NCI-H1694 treated with DMSO at 0.1 percent for 48 hours (cell line): ENCODE measurements around the gene STK16.
"Not testable (repeated sequence)": the region's sequence is repeated elsewhere in the genome, so short reads cannot be mapped to it uniquely, and the experiment has no call there.

Experiments used
- DNase-seq: peaks from one replicate; lab custom pipeline; 2025; lab: John Stamatoyannopoulos, UW

The STK16 gene

DNA sequence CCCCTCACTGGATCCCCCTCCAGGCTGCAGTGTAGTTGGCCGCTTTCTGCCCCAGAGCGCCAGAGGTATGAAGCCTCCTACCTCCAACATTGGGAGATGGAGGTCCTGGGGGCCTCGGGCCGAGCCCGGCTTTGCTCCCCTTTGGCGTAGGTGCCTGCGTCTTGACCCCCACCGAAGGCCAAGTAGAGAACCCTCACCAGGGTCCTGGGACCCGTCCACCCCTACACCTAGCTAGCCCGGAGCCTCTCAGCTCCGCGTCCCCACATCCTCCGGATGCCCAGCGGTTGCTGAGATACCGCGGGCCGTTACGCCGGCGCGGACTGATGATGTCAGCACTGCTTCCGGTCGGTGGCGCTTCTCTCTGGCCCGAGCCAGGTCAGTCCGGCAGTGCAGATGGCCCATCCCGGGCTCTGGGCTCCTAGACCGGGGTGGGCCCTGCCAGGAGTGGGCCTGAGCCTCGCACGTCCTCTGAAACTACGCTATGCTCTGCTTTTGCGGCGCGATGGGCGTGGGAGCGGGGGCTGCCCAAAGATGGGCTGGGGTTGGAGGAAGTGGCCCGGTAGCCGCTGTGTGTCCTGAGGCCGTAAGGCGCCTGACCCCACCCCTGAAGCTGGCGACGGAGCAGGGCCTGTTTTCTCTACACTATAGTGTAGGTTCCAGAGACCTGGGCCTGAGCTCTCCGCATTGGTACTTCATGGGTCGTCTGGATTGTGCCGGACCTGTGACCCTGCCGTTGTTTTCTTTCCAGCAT, at the start of gene STK16, which contains the start of gene GLB1L:
Gene STK16 (plus strand): TSS at position 332 of the 751 bp plus-strand sequence. CDS start 521 bp downstream, outside the sequence.
Gene GLB1L (minus strand): TSS at position 297 of the 751 bp plus-strand sequence. CDS start 1,871 bp downstream, outside the sequence.
- DNase-seq, result no peak

DNA sequence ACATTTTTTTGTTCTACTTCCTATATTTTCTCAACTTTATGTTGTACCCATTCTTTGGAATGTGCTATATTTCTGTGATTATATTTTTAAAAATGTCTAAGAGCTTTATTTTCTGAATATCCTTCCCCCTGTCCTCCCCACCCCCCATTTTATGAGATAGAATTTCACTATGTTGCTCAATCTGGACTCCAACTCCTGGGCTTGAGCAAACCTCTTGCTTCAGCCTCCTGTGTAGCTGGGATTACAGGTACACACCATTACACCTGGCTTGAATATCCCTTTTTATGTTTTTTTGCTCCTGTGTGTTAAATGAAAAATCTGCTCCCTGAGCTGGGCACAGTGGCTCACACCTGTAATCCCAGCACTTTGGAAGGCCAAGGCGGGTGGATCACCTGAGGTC, 47.9 kb upstream of the STK16 start:
- no peak for DNase-seq

GRCh38 chr2:219198974-219199373, 46.3 kb upstream of the STK16 start:
- no peak for DNase-seq

GRCh38 chr2:219199470-219200211, 45.6 kb upstream of the STK16 start:
- no peak for DNase-seq

- DNase-seq, result not testable (repeated sequence)
Observed at GRCh38 chr2:219200502-219201326, 44.6 kb upstream of the STK16 start.

- DNase-seq, result not testable (repeated sequence)
Observed at GRCh38 chr2:219201331-219201730, 43.9 kb upstream of the STK16 start.

DNA sequence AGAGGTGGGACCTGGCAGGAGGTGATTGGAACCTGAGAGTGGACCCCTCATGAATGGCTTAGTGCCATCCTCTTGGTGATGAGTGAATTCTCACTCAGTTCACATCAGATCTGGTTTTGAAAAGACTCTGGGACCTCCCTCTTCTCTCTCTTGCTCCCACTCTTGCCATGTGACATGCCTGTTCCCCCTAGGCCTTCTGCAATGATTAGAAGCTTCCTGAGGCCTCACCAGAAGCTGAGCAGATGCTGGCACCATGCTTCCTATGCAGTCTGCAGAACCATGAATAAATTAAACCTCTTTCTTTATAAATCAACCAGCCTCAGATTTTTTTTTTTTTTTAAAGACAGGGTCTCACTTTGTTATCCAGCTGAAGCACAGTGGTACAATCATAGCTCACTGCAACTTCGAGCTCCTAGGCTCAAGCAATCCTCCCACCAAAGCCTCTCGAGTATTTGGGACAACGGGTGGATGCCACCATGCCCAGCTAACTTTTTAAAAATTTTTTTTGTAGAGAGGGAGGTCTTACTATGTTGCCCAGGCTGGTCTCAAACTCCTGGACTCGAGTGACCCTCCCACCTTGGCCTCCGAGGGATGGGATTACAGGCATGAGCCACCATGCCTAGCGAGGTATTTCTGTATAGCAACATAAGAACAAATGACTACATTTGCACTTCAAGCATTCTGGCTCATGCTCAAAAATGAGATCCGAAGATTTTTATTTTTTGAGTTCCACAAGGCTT, 40.7 kb upstream of the STK16 start:
- DNase-seq, result no peak

DNA sequence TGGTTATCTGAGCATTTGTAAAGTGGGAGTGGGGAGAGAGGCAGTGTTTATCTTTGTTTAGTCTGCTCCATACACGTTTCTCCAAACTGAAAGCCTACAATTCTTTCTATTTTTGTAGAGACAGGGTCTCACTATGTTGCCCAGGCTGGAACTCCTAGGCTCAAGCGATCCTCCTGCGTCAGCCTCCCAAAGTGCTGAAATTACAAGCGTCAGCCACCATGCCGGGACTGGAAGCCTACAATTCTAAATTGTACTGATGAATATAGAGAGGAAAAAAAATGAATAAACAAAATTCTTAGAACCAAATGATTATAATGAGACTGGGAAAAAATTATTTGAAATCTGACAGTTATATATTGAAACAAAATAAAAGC, 40.1 kb upstream of the STK16 start:
- no peak for DNase-seq

DNA sequence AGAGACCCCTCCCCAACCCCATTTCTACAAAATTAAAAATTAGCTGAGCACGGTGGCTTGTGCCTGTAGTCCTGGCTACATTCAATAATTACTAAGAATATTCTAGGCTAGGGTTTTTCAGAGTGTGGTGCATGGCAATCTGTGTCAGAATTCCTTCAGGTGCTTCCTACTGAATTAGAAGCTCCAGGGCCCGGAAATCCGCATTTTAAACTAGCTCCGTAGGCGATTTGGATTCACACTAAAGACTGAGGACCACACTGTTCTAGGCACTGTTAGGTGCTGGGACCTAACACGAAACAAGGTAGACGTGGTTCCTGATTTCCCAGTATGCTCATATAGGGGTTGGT, 39.3 kb upstream of the STK16 start:
- DNase-seq, result peak; percentile 56

DNA sequence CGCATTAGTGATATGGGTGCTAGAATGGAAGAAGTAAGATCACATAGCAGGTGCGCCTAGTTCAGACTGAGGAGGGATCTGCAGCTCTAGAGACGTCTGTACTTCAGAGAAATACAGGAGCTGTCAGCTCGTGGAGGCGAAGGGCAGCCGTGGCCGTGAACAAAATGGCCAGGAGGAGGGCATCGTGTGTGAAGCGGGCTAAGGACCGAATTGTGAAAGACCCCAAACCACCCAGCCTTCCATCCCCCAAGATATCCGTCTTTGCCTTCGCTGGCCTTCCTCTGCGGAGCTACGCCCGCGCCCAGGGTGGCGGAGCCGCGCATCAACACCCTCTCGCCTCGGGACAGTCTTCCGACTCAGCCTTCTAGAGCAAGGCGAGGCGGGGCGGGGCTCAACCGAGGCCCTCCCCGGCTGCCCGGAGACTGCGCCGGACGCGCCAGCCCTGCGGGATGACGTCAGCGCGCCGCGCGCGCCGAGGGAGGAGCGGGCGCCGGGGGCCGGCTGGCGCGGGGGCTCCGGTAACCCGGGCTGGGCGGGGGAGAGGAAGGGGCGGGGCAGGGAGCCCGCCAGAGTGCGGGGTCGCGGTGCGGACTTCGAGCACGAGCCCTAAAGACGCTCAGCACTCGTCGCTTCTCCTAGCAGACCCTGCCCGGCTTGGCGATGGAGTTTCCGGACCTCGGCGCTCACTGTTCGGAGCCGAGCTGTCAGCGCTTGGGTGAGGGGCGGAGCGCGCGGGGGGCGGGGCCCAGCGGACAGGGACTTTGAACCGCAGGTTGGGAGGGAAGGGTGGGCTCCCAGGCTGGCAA, 38.7 kb upstream of the STK16 start, which contains the start of gene ZFAND2B:
Gene ZFAND2B (plus strand): TSS at position 455 of the 806 bp plus-strand sequence. CDS start 206 bp downstream, at position 661.
- DNase-seq, result peak; percentile 92

DNA sequence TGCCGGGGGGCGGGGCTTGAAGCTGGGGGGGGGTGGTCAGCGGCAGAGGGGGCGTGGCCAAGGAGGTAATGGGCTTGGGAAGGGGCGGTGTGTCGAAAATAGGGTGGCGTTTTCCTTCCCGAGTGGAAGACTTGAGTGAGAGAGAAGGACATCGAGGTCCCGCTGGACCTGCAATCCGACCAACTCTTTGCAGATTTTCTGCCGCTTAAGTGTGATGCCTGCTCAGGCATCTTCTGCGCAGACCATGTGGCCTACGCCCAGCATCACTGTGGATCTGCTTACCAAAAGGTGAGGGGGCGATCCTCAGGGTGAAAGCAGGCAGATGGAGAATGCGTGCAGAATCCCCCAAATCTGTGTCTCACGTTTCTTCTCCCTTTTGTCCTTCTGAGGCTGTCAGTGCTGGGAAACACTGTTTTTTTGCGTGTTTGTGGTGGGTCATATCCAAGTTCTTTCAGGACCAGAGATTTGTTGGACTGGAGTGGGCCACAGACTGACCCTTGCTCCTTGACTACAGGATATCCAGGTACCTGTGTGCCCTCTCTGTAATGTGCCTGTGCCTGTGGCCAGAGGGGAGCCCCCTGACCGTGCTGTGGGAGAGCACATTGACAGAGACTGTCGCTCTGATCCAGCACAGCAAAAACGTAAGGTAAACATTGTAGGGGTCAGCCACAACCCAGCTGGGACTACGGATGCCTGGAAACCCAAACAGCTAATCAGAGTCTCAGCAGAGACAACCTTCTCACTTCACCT, 38.0 kb upstream of the STK16 start:
- DNase-seq, result no peak

GRCh38 chr2:219207884-219208740, 37.2 kb upstream of the STK16 start:
- DNase-seq, result no peak

DNA sequence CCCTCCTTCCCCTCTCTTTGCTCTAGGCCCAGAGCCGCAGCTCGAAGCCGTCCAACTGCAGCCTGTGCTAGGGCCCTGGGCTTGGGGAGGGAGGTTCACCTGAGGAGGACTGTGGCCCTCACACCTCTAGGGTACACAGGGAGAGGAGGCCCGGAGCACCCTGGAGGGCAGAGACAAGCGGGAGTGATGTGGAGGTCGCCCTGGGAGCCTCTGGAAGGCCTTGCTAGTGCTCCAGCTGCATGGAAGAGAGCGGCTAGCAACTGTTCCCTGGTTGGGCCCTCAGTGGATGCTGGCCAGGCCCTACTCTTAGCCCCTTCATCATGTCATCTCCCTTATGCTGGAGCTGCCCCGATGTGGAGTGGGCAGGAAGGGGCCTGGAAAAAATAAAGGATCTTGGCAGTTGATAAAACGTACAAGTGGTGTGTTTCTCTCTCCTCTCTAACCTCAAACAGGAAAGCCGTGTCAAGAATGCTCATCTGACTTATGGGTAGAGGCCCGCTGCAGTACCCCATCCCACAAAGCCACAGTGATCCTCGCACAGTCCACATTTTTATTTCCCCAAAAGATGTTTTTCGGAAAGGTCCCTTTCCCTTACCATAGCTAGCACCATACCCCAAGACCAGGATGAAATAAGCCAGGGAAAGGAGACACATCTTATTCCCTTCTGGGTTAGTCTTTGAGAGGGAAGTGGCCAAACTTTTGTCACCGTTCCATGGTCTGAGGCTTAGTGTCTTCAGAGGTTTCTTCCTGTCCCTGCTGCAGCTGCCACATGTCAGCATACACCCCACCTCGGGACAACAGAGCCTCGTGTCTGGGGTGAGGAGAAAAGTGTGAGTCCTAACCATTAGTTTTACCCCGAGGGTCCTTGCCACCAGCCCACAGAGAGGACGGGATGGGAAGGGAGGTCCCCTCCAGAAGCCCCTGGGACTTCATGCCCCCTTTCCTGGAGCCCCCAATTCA, 35.8 kb upstream of the STK16 start:
- DNase-seq, result no peak

DNA sequence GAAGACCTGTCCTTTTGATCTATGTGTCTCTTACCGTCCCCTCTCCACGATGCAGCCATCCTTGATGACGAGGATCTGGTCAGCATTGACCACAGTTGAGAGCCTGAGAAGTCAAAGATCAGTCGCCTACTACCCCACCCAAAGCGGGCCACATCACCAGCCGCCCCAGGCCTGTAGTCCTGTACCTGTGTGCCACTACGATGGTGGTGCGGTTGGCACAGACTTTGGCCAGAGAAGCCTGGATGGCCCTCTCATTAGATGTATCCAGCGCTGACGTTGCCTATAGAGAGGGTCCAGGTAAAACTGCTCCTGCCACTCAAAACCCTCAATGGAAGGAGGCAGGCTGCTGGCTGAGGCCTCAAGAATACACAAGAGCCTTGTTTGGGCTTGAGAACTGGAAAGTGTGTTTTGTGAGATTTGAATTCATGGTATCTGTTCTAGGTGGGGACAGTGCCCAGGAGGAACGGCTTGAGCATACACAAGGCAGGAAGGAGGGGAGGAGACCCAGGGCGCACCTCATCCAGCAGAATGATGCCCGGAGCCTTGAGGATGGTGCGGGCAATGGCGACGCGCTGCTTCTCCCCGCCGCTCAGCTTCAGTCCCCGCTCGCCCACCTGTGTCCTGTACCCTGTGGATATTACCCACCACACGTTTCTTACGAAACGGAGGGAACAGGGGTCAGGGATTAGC, 34.9 kb upstream of the STK16 start:
- DNase-seq, result no peak

DNA sequence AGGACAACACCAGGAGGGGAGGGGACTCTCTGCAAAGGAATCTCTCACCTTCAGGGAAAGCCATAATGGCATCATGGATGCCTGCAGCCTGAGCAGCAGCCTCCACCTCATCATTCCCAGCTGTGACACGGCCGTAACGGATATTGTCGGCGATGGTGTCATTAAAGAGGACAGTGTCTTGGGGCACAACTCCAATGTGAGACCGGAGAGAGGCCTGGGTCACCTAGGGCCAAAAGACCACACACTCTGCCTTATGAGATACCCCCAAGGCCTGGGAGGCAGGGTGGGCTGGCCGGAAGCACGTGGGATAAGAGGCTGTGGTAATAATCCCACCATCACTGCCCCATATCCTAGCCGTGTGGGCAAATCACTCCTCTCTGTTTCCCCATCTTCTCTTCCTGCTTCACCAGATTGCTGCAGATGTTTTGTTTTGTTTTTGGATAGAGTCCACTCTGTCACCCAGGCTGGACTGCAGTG, 34.4 kb upstream of the STK16 start:
- DNase-seq, result no peak

DNA sequence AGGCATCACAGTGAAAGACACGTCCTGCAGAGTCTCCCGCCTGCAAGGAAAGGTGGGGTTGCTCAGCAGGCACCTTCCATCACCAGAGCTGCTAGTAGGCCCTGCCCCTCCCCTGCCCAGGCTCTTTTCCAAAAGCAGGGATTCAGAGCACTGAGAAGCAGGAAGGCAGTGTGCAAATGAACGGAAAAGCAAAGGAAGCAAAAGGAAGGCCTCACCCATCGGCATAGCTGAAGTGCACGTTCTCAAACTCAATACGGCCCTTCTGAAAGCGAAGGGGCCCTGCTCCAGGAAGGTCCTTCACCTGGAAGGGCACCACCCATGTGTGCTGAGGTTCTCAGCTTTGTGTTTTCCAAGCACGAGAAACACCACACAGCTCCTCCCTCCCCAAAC, 32.3 kb upstream of the STK16 start:
- DNase-seq, result no peak

DNA sequence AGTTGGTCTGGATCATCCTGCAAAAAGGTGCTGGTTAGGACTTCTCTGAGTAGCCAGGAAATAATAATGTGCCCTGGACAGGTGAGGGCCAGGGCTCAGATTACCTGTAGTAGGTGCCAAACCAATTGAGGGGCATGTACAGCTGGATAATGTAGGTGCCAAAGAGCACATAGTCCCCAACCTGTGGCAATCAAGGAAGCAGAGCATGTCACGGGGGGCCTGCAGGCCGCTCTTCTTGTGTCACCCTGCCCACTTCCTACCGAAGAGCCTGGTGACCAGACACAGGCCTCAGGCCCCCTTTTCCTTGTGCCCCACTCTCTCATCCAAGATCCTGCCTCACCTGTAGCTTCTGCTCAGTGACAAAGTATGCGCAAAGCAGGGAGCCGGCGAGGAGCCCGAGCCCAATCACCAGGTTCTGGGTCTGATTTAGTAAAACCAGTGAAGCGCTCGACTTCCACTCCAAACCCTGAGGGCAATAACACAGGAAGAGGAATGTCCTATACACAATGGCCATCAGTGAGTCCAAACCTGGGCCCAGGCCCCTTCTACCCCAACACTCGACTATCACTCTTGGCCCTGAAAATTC, 31.7 kb upstream of the STK16 start:
- DNase-seq, result no peak
